ENCODE data around the gene PUS7.

DNA sequence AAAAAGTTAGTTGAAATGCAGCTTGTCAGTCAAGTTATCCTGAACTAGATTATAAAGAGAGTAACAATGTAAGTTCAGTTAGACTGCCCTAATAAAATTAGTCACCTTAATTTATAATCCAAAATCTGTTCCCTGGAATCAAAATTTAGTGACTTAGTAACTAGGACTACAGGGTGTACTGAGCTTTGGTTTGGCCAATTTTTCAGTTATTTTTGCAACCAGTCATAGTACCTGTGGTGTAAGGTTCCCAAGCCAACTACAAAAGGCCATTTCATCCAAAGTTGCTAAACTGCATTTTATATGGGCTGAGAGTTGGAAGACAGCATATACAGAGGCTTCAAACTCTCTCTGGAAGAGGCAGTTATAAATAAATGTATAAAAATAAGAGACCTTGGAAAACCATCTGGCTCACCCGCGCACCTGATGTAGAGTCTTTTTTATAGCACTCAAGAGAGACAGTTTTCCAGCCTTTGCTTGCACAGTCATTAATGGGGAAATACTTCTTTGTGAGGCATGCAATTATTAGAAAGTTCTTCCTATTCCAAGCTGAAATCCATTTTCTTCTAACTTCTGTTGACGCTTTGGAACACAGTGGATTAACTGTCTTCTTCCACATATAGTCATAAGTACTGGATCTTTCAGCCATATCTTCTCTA lies 59.2 kb downstream of the PUS7 start:
- TF ChIP-seq CEBPB (IDR thresholded peaks at IDR 0.05; ENCODE audit: low read depth) = no peak
- TF ChIP-seq, protein P1, sequence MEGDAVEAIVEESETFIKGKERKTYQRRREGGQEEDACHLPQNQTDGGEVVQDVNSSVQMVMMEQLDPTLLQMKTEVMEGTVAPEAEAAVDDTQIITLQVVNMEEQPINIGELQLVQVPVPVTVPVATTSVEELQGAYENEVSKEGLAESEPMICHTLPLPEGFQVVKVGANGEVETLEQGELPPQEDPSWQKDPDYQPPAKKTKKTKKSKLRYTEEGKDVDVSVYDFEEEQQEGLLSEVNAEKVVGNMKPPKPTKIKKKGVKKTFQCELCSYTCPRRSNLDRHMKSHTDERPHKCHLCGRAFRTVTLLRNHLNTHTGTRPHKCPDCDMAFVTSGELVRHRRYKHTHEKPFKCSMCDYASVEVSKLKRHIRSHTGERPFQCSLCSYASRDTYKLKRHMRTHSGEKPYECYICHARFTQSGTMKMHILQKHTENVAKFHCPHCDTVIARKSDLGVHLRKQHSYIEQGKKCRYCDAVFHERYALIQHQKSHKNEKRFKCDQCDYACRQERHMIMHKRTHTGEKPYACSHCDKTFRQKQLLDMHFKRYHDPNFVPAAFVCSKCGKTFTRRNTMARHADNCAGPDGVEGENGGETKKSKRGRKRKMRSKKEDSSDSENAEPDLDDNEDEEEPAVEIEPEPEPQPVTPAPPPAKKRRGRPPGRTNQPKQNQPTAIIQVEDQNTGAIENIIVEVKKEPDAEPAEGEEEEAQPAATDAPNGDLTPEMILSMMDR (IDR thresholded peaks at IDR 0.05 in 2 of 3, conservative IDR thresholded peaks at IDR 0.05 in 1 of 3; ENCODE audit: borderline replicate concordance in 1 of 3, insufficient read depth in 1 of 3, low read depth in 2 of 3, low read length in 2 of 3) = no peak
- no peak for TF ChIP-seq CBX3 (IDR thresholded peaks at IDR 0.05; ENCODE audit: low read depth)
- TF ChIP-seq SP1 (IDR thresholded peaks at IDR 0.05; ENCODE audit: low read depth) = no peak
- TF ChIP-seq JUND (IDR thresholded peaks at IDR 0.05) = no peak
- no peak for TF ChIP-seq POLR2AphosphoS5 (IDR thresholded peaks at IDR 0.05; ENCODE audit: low read depth, low read length)
- no peak for TF ChIP-seq POLR2A (IDR thresholded peaks at IDR 0.05; ENCODE audit: borderline replicate concordance, extremely low read depth, insufficient read depth, insufficient read length)
- TF ChIP-seq EZH2 (IDR thresholded peaks at IDR 0.05) = no peak
- TF ChIP-seq RAD21 (IDR thresholded peaks at IDR 0.05; ENCODE audit: low read depth) = no peak
- TF ChIP-seq ZNF274 (IDR thresholded peaks at IDR 0.05; ENCODE audit: low read depth, low read length) = no peak
- TF ChIP-seq, protein P2, sequence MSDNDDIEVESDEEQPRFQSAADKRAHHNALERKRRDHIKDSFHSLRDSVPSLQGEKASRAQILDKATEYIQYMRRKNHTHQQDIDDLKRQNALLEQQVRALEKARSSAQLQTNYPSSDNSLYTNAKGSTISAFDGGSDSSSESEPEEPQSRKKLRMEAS (IDR thresholded peaks at IDR 0.05) = no peak

All from HCT116 (cell line).